HepG2 (cell line): ENCODE results near the gene HAGH. TPM values are rescaled to one million over a fixed set of nuclear protein-coding genes. Genes with fewer than 3 reads are reported as not detected.
A peak's percentile ranks its signal among the peaks of the same experiment; 100 is the strongest.

ENCODE experiments used
- FOXM1 ChIP-seq: sonication (generic); formaldehyde crosslinking; IDR thresholded peaks from 2 replicates; pipeline ENCODE4 v1.5.0; 2020; ENCODE audit warnings: missing genetic modification reagents
- GABPB1 ChIP-seq: IDR thresholded peaks from 2 replicates; pipeline ENCODE4 v1.6.1; 2016; ENCODE audit warnings: mild to moderate bottlenecking, missing genetic modification reagents, moderate library complexity, missing compliant biosample characterization
- GRHL1 ChIP-seq: sonication (generic); formaldehyde crosslinking; conservative IDR thresholded peaks from 2 replicates; pipeline ENCODE4 v1.8.0; 2022; ENCODE audit warnings: missing genetic modification reagents
- HDAC2 ChIP-seq: sonication (generic); formaldehyde crosslinking; IDR thresholded peaks from 2 replicates; pipeline ENCODE4 v1.4.0; 2020; ENCODE audit warnings: missing genetic modification reagents
- HNRNPLL ChIP-seq: fragments of 200-400 bp; formaldehyde crosslinking; IDR thresholded peaks from 2 replicates; pipeline ENCODE4 v1.6.1; 2017; ENCODE audit warnings: mild to moderate bottlenecking, low read depth, low read length; ENCODE audit not compliant: poor library complexity, severe bottlenecking
- HOXA3 ChIP-seq: sonication (generic); formaldehyde crosslinking; IDR thresholded peaks from 2 replicates; pipeline ENCODE4 v1.5.0; 2020; ENCODE audit warnings: missing genetic modification reagents
- KDM3A ChIP-seq: IDR thresholded peaks from 2 replicates; pipeline ENCODE4 v1.6.1; 2018; ENCODE audit warnings: low read depth, missing compliant biosample characterization
- KLF12 ChIP-seq: sonication (generic); formaldehyde crosslinking; IDR thresholded peaks from 2 replicates; pipeline ENCODE4 v1.4.0; 2020; ENCODE audit warnings: missing genetic modification reagents, borderline replicate concordance
- LBX2 ChIP-seq: sonication (generic); formaldehyde crosslinking; IDR thresholded peaks from 2 replicates; pipeline ENCODE4 v1.5.0; 2020; ENCODE audit warnings: missing genetic modification reagents, mild to moderate bottlenecking, borderline replicate concordance
- MAF1 ChIP-seq: sonication (generic); formaldehyde crosslinking; IDR thresholded peaks from 2 replicates; pipeline ENCODE4 v1.5.0; 2020; ENCODE audit warnings: missing genetic modification reagents, borderline replicate concordance
- MIXL1 ChIP-seq: IDR thresholded peaks from 2 replicates; pipeline ENCODE4 v1.6.1; 2016
- SALL2 ChIP-seq: sonication (generic); formaldehyde crosslinking; IDR thresholded peaks from 2 replicates; pipeline ENCODE4 v1.8.1; 2023; ENCODE audit warnings: mild to moderate bottlenecking, missing genetic modification reagents, inconsistent platforms
- XRCC5 ChIP-seq: fragments of 200-400 bp; formaldehyde crosslinking; optimal IDR thresholded peaks from 2 replicates; pipeline ENCODE3; 2017; ENCODE audit warnings: mild to moderate bottlenecking, low read length
- ZNF256 ChIP-seq: sonication (generic); formaldehyde crosslinking; conservative IDR thresholded peaks from 2 replicates; pipeline ENCODE4 v1.4.0; 2020; ENCODE audit warnings: missing genetic modification reagents
- ZNF570 ChIP-seq: sonication (generic); formaldehyde crosslinking; IDR thresholded peaks from 2 replicates; pipeline ENCODE4 v1.4.0; 2020; ENCODE audit warnings: mild to moderate bottlenecking, missing genetic modification reagents, borderline replicate concordance
- ZNF572 ChIP-seq: sonication (generic); formaldehyde crosslinking; IDR thresholded peaks from 2 replicates; pipeline ENCODE4 v1.5.1; 2020; ENCODE audit warnings: mild to moderate bottlenecking, missing genetic modification reagents
- ZNF607 ChIP-seq: sonication (generic); formaldehyde crosslinking; IDR thresholded peaks from 2 replicates; pipeline ENCODE4 v1.5.1; 2020; ENCODE audit warnings: missing genetic modification reagents, mild to moderate bottlenecking, borderline replicate concordance
- ZNF790 ChIP-seq: sonication (generic); formaldehyde crosslinking; IDR thresholded peaks from 2 replicates; pipeline ENCODE4 v1.8.0; 2022; ENCODE audit warnings: missing genetic modification reagents, mild to moderate bottlenecking, borderline replicate concordance
- ZNF879 ChIP-seq: sonication (generic); formaldehyde crosslinking; IDR thresholded peaks from 2 replicates; pipeline ENCODE4 v1.8.1; 2023; ENCODE audit warnings: missing genetic modification reagents
- polyA plus RNA-seq, 8 experiments: library from polyadenylated mRNA; depleted of rRNA in 3 of 8; stranded (reverse) in 7 of 8; unstranded in 1 of 8; fragments of >200 nt; fragmentation: Illumina TruSeq in 4 of 8; extraction: Trizol in 4 of 8; gene quantifications; 2 replicates each; pipeline versions ENCODE4 v1.2.1 to v1.2.3, GENCODE V29; 2011 to 2016; ENCODE audit warnings: low read depth in 4 of 8, missing spikeins in 1 of 8, mixed read lengths in 1 of 8; ENCODE audit not compliant: insufficient read depth in 1 of 8
- total RNA-seq, 5 experiments: library from RNA; depleted of rRNA; stranded (reverse); fragments of >200 nt; fragmentation: Illumina TruSeq; extraction: Trizol; gene quantifications; 2 replicates each; pipeline ENCODE4 v1.2.3, GENCODE V29; 2016; ENCODE audit warnings: low read depth in 1 of 5

HAGH gene
- total and polyA plus RNA-seq, 2 of the 13 experiments (the other 11 are each of a cell fraction or from before 2014, with no cell fraction given): 70.4 to 95.4 TPM

- TF ChIP-seq MIXL1 (CRISPR knock-in tag) (peak; percentile 62; the same call in 1 of the 2 replicates), HOXA3 (CRISPR knock-in tag) (peak; percentile 85), HNRNPLL (no peak), ZNF256 (0 out of 2 replicates have a peak, but pooled peaks have one; percentile 60), SALL2 (CRISPR knock-in tag) (0 out of 2 replicates have a peak, but pooled peaks have one; percentile 49), GABPB1 (CRISPR knock-in tag) (no peak), KDM3A (0 out of 2 replicates have a peak, but pooled peaks have one; percentile 48), XRCC5 (peak; percentile 63), ZNF790 (no peak), HDAC2 (CRISPR knock-in tag) (peak; percentile 73), MAF1 (CRISPR knock-in tag) (0 out of 2 replicates have a peak, but pooled peaks have one; percentile 38), ZNF607 (CRISPR knock-in tag) (no peak), LBX2 (CRISPR knock-in tag) (no peak), ZNF570 (CRISPR knock-in tag) (no peak), KLF12 (CRISPR knock-in tag) (no peak), ZNF879 (no peak), FOXM1 (CRISPR knock-in tag) (no peak), ZNF572 (CRISPR knock-in tag) (0 out of 2 replicates have a peak, but pooled peaks have one; percentile 45), GRHL1 (CRISPR knock-in tag) (no peak)
Observed at GRCh38 chr16:1832838-1833454, 6.3 kb upstream of the HAGH start (continued).
